ENCODE results near the gene MIDN. TPM values are rescaled to one million over a fixed set of nuclear protein-coding genes. Genes with fewer than 3 reads are reported as not detected.

The MIDN gene
- total RNA-seq, 1 experiment from 2014 or later = 286 TPM

DNA sequence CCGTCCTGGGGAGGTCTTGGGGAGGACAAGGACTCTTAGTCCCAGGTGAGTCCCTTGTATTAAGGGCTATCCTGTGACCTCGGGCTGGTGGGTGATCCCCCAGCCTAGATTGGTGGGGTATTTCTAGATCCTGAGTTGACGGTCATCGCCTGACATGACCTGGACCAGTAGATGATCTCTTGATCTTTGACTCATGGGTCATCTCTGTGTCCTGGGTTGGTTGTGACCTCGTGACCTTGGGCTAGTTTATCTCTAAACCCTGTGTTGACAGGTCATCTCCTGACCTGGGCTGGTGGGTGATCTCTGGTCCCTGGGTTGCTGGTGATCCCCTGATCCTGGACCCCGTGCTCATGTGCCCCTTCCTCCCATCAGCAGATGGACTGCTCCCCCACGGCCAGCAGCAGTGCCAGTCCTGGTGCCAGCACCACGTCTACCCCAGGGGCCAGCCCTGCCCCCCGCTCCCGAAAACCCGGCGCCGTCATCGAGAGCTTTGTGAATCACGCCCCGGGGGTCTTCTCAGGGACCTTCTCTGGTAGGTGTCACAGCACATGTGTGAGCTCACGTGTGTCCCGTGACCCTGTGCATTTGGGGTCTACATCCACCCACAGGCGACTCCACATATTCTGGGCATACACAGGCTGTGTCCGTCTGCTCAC, 6.3 kb downstream of the MIDN start:
- Histone ChIP-seq H3K56ac (ENCODE audit: insufficient read length, low read depth, low read length) (no peak overlapping the region), H3K9me3 (ENCODE audit: control insufficient read depth, low read depth, low read length) (no peaks in the 10 kb centered on the region), H3K9ac (ENCODE audit: extremely low read depth, insufficient read length, low read length) (no peak overlapping the region), H3K27me3 (ENCODE audit: insufficient read depth, low read length) (no peaks in the 10 kb centered on the region), H3K79me1 (ENCODE audit: insufficient read depth, low read depth, low read length, poor library complexity, severe bottlenecking) (no peaks in the 10 kb centered on the region), H3T11ph (ENCODE audit: low read length) (no peak overlapping the region), H3K27ac (ENCODE audit: insufficient read length, low read depth, low read length) (no peak overlapping the region), H3K14ac (ENCODE audit: insufficient read depth, low read length) (no peak overlapping the region), H3K4me1 (ENCODE audit: insufficient read depth, low read length) (no peaks in the 10 kb centered on the region; the same call in 1 of the 2 replicates), H4K91ac (ENCODE audit: insufficient read length, low read depth, low read length) (no peak overlapping the region), H3K18ac (ENCODE audit: insufficient read length, low read depth, low read length) (no peak overlapping the region), H4K5ac (ENCODE audit: insufficient read length, low read depth, low read length) (no peak overlapping the region), H2BK12ac (ENCODE audit: insufficient read length, low read depth, low read length) (no peak overlapping the region), H3K23ac (ENCODE audit: insufficient read length, low read depth, low read length) (no peak overlapping the region), H2AFZ (ENCODE audit: low read length) (no peak overlapping the region), H3K4me2 (ENCODE audit: insufficient read depth, insufficient read length, low read length) (no peak overlapping the region), H3K23me2 (ENCODE audit: insufficient read length, low read depth, low read length, poor library complexity, severe bottlenecking) (peaks cover 12% of the 10 kb centered on the region), H4K20me1 (ENCODE audit: control insufficient read depth, insufficient read depth, insufficient read length) (no peaks in the 10 kb centered on the region), H2BK20ac (ENCODE audit: low read depth, low read length, poor library complexity, severe bottlenecking) (no peak overlapping the region), H3K79me2 (ENCODE audit: insufficient read depth, low read length) (peaks cover 11% of the 10 kb centered on the region; the same call in 1 of the 2 replicates), H3K4ac (ENCODE audit: low read depth, low read length) (no peak overlapping the region), H2AK5ac (ENCODE audit: insufficient read length, low read length) (no peak overlapping the region), H2BK120ac (ENCODE audit: low read depth, low read length, poor library complexity, severe bottlenecking) (no peak overlapping the region), H2BK5ac (ENCODE audit: insufficient read length, low read length) (no peak overlapping the region), H2BK15ac (ENCODE audit: low read depth, low read length) (no peak overlapping the region), H4K8ac (replicated peaks; ENCODE audit: insufficient read length, low read depth, low read length) (no peak overlapping the region)
- Mint-ChIP-seq H3K9me3 (no peaks in the 10 kb centered on the region; a peak in 1 of 5 replicates), H3K4me3 (peak overlapping the region in 1 of 2 experiments; percentile 62; a peak in 2 of 5 replicates), H3K36me3 (ENCODE audit: insufficient read depth in 1 of 3, low read depth in 3 of 3) (peaks cover 25 to 68% (median 55%) of the 10 kb centered on the region in 3 experiments; a peak in 6 of 7 replicates), H3K27me3 (ENCODE audit: low read depth) (no peaks in the 10 kb centered on the region), H3K27ac (peak overlapping the region; percentile 44 to 89 (median 70); a peak in 4 of 7 replicates), H3K4me1 (peaks cover 22 to 40% of the 10 kb centered on the region in 2 experiments)
- TF ChIP-seq, protein P1, sequence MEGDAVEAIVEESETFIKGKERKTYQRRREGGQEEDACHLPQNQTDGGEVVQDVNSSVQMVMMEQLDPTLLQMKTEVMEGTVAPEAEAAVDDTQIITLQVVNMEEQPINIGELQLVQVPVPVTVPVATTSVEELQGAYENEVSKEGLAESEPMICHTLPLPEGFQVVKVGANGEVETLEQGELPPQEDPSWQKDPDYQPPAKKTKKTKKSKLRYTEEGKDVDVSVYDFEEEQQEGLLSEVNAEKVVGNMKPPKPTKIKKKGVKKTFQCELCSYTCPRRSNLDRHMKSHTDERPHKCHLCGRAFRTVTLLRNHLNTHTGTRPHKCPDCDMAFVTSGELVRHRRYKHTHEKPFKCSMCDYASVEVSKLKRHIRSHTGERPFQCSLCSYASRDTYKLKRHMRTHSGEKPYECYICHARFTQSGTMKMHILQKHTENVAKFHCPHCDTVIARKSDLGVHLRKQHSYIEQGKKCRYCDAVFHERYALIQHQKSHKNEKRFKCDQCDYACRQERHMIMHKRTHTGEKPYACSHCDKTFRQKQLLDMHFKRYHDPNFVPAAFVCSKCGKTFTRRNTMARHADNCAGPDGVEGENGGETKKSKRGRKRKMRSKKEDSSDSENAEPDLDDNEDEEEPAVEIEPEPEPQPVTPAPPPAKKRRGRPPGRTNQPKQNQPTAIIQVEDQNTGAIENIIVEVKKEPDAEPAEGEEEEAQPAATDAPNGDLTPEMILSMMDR (conservative IDR thresholded peaks at IDR 0.05) = no peak
- no peak for DNase-seq
- WGBS (ENCODE audit: extremely low coverage, insufficient read length, low lambda C conversion rate) = no CpG with 5 or more reads among the region's 20 CpGs

All from H9 (cell line).